DOHH2 (cell line): ENCODE data around the gene AEN.

Experiments
- H3F3A ChIP-seq: fragments of 200-600 bp; sonication (generic), shearing (Covaris generic); 2 replicates; pipeline ENCODE4 v1.6.0; 2016; ENCODE audit warnings: antibody characterized with exemption, mild to moderate bottlenecking; ENCODE audit not compliant: control insufficient read depth, insufficient read depth
- H3K27ac ChIP-seq: fragments of 200-600 bp; sonication (generic); 2 replicates; pipeline ENCODE4 v1.5.1; 2014; ENCODE audit warnings: low read depth, mild to moderate bottlenecking, low read length, moderate library complexity
- H3K27me3 ChIP-seq: fragments of 200-600 bp; sonication (generic); 2 replicates; pipeline ENCODE4 v1.6.1; 2014; ENCODE audit warnings: mild to moderate bottlenecking, low read length, mixed read lengths; ENCODE audit not compliant: control insufficient read depth
- H3K36me3 ChIP-seq: fragments of 200-600 bp; sonication (generic); 2 replicates; pipeline ENCODE4 v1.6.1; 2014; ENCODE audit warnings: mild to moderate bottlenecking, low read length, moderate library complexity, mixed read lengths; ENCODE audit not compliant: control insufficient read depth
- H3K4me1 ChIP-seq: fragments of 200-600 bp; sonication (generic); 2 replicates; pipeline ENCODE4 v1.6.1; 2014; ENCODE audit warnings: mild to moderate bottlenecking, low read length, mixed read lengths; ENCODE audit not compliant: control insufficient read depth
- H3K4me2 ChIP-seq: fragments of 200-600 bp; sonication (generic); 2 replicates; pipeline ENCODE4 v1.6.0; 2014; ENCODE audit warnings: mild to moderate bottlenecking, low read length, moderate library complexity
- H3K4me3 ChIP-seq: fragments of 200-600 bp; sonication (generic); 2 replicates; pipeline ENCODE4 v1.5.1; 2014; ENCODE audit warnings: mild to moderate bottlenecking, low read length, mixed read lengths
- H3K79me2 ChIP-seq: fragments of 200-600 bp; sonication (generic); 2 replicates; pipeline ENCODE4 v1.6.1; 2014; ENCODE audit warnings: mild to moderate bottlenecking, low read length, mixed read lengths; ENCODE audit not compliant: control insufficient read depth
- H3K9me2 ChIP-seq: fragments of 200-600 bp; sonication (generic); replicated peaks from 2 replicates; pipeline ENCODE4 v1.6.1; 2014; ENCODE audit warnings: mild to moderate bottlenecking, low read length, mixed read lengths; ENCODE audit not compliant: control insufficient read depth
- H3K9me3 ChIP-seq: fragments of 200-600 bp; sonication (generic); 2 replicates; pipeline ENCODE4 v1.6.1; 2014; ENCODE audit warnings: antibody characterized with exemption, low read length, mixed read lengths; ENCODE audit not compliant: control insufficient read depth, insufficient read depth
- H4K20me1 ChIP-seq: fragments of 200-600 bp; sonication (generic); 2 replicates; pipeline ENCODE4 v1.6.0; 2014; ENCODE audit warnings: low read depth, mild to moderate bottlenecking, antibody characterized with exemption, low read length, moderate library complexity; ENCODE audit not compliant: control insufficient read depth, insufficient read depth
- EZH2phosphoT487 ChIP-seq: fragments of 200-600 bp; sonication (generic); IDR thresholded peaks from 2 replicates; pipeline ENCODE4 v1.6.1; 2017; ENCODE audit warnings: borderline replicate concordance, mild to moderate bottlenecking, antibody characterized with exemption, low read length, moderate library complexity, mixed read lengths
- TF ChIP-seq, protein P1 (sequence below): fragments of 200-600 bp; sonication (generic); IDR thresholded peaks from one replicate; pipeline ENCODE4 v1.5.1; 2014; ENCODE audit warnings: antibody characterized with exemption, mild to moderate bottlenecking, low read depth, low read length; ENCODE audit not compliant: poor library complexity, severe bottlenecking

AEN gene

DNA sequence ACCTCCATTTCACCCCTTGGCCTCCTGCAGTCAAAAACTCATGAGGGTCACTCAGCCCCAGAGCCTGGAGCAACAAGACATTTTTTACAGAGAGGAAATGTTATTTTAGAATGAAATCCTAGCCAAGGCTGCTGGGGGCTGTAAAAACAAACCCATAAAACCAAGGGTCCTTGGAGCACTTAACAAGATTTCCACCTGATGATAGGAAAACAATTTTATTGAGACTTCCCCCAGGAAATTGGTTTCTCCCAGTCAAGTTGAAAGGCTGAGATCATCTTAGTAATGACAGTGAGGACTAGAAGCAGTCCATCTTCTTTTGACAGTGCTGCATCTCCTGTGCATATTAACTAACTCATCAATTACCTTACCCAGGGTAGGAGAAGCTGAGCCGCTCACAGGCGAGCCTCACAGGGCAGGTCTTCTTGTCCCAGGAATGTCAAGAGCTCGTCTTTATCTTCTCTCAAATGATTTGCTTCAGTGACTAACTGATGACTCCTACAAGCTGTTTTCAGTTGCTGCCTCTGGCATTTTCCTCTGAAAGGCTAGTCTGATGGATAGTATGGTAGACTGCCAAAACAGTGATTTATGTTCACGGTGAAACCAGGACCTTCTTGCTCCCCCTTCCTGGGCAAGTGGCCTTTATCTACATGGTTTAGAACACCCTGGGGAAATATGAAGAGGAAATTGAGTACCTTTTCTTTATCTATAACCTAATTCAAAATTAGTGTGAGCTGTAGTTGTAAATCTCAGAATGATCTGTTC is 34.6 kb upstream of the AEN start:
- no peaks in the 10 kb centered on the region for H3K79me2 ChIP-seq
- peaks cover 5% of the 10 kb centered on the region; the same call in 1 of the 2 replicates for H3K27me3 ChIP-seq
- no peaks in the 10 kb centered on the region for H3K9me3 ChIP-seq
- no peak overlapping the region for H3K4me3 ChIP-seq
- no peaks in the 10 kb centered on the region for H3K36me3 ChIP-seq
- no peaks in the 10 kb centered on the region for H3K4me1 ChIP-seq
- H3K9me2 ChIP-seq, result no peaks in the 10 kb centered on the region
- no peak for TF ChIP-seq EZH2phosphoT487
- TF ChIP-seq, protein P1, sequence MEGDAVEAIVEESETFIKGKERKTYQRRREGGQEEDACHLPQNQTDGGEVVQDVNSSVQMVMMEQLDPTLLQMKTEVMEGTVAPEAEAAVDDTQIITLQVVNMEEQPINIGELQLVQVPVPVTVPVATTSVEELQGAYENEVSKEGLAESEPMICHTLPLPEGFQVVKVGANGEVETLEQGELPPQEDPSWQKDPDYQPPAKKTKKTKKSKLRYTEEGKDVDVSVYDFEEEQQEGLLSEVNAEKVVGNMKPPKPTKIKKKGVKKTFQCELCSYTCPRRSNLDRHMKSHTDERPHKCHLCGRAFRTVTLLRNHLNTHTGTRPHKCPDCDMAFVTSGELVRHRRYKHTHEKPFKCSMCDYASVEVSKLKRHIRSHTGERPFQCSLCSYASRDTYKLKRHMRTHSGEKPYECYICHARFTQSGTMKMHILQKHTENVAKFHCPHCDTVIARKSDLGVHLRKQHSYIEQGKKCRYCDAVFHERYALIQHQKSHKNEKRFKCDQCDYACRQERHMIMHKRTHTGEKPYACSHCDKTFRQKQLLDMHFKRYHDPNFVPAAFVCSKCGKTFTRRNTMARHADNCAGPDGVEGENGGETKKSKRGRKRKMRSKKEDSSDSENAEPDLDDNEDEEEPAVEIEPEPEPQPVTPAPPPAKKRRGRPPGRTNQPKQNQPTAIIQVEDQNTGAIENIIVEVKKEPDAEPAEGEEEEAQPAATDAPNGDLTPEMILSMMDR, result no peak
- no peaks in the 10 kb centered on the region for H3F3A ChIP-seq
- no peaks in the 10 kb centered on the region for H4K20me1 ChIP-seq
- H3K27ac ChIP-seq, result no peak overlapping the region
- no peak overlapping the region for H3K4me2 ChIP-seq

DNA sequence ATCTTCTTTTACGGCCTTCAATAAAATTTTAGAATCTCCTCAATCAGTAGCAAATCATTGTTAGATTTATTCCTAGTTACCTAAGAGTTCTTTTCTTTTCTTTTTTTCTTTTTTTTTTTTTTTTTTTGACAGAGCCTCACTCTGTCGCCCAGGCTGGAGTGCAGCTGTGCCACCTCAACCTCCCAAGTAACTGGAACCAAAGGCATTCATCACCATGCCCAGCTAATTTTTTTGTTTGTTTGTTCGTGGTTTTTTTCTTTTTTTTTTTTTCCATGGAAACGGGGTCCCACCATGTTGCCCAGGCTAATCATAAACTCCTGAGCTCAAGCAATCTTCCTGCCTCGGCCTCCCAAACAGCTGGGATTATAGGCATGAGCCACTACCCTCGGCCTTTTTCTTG is 30.4 kb upstream of the AEN start:
- Histone ChIP-seq H3K27me3 (peaks cover 10% of the 10 kb centered on the region; the same call in 1 of the 2 replicates), H3K9me3 (no peaks in the 10 kb centered on the region), H3K4me2 (no peak overlapping the region), H3K79me2 (no peaks in the 10 kb centered on the region), H3K9me2 (no peaks in the 10 kb centered on the region), H3K27ac (no peak overlapping the region), H3K4me3 (no peak overlapping the region), H3K4me1 (no peaks in the 10 kb centered on the region), H3F3A (no peaks in the 10 kb centered on the region), H3K36me3 (no peaks in the 10 kb centered on the region), H4K20me1 (no peaks in the 10 kb centered on the region)
- TF ChIP-seq, protein P1, result no peak
- TF ChIP-seq EZH2phosphoT487, result no peak

DNA sequence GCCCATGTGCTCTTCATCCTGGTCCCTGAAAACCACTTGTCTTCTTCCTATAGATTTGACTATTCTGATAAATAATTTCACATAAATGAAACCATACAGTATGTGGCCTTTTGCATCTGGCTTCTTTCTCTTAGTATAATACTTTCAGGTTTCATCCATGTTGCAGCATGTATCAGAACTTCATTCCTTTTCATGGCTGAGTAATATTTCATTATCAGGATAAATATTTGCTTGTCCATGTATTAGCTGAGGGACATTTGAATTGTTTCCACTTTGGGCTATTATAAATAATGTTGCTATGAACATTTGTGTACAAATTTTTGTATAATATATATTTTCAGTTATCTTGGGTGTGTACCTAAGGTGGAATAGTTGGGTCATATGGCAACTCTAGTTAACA is 29.8 kb upstream of the AEN start:
- no peak for TF ChIP-seq EZH2phosphoT487
- TF ChIP-seq, protein P1, result no peak
- H3K36me3 ChIP-seq, result no peaks in the 10 kb centered on the region
- no peak overlapping the region for H3K4me2 ChIP-seq
- no peak overlapping the region for H3K4me3 ChIP-seq
- H3K79me2 ChIP-seq, result no peaks in the 10 kb centered on the region
- no peaks in the 10 kb centered on the region for H3K4me1 ChIP-seq
- H3K27me3 ChIP-seq, result peaks cover 7% of the 10 kb centered on the region; the same call in 1 of the 2 replicates
- H3F3A ChIP-seq, result no peaks in the 10 kb centered on the region
- no peaks in the 10 kb centered on the region for H3K9me3 ChIP-seq
- no peaks in the 10 kb centered on the region for H4K20me1 ChIP-seq
- H3K9me2 ChIP-seq, result no peaks in the 10 kb centered on the region
- no peak overlapping the region for H3K27ac ChIP-seq
